ENCODE results near the gene ST8SIA1. TPM values are rescaled to one million over a fixed set of nuclear protein-coding genes. Genes with fewer than 3 reads are reported as not detected.

ST8SIA1 gene
- total RNA-seq, 1 donor from 2014 or later, result 3.6 TPM

DNA sequence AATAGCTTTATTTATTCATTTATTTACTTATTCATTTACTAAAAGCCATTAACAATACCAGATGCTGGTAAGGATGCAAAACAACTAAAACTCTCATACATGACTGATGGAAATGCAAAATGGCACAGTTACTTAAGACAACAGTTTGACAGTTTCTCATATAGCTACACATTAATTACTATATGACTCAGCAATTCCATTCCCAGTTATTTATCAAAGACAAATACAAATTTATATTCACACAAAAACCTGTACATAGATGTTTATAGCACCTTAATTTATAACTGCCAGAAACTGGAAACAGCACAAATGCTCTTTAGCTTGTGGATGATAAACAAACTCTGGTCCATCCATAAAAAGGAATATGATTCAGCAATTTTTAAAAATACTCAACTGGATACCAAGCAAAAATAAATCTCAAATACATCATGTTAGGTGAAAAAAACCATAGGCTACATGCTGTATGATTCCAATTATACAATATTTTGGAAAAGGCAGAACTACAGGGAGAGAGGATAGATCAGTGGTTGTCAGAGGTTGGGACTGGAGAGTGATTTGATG is 37.9 kb upstream of the ST8SIA1 start:
- Mint-ChIP-seq H3K4me3 (ENCODE audit: unreplicated experiment) (no peak overlapping the region), H3K9me3 (ENCODE audit: unreplicated experiment) (peaks cover 17% of the 10 kb centered on the region), H3K36me3 (ENCODE audit: unreplicated experiment) (no peaks in the 10 kb centered on the region), H3K4me1 (ENCODE audit: unreplicated experiment) (peaks cover 4% of the 10 kb centered on the region), H3K27ac (ENCODE audit: unreplicated experiment) (no peak overlapping the region), H3K27me3 (ENCODE audit: unreplicated experiment) (peaks cover 47% of the 10 kb centered on the region)
- TF ChIP-seq, protein P1, sequence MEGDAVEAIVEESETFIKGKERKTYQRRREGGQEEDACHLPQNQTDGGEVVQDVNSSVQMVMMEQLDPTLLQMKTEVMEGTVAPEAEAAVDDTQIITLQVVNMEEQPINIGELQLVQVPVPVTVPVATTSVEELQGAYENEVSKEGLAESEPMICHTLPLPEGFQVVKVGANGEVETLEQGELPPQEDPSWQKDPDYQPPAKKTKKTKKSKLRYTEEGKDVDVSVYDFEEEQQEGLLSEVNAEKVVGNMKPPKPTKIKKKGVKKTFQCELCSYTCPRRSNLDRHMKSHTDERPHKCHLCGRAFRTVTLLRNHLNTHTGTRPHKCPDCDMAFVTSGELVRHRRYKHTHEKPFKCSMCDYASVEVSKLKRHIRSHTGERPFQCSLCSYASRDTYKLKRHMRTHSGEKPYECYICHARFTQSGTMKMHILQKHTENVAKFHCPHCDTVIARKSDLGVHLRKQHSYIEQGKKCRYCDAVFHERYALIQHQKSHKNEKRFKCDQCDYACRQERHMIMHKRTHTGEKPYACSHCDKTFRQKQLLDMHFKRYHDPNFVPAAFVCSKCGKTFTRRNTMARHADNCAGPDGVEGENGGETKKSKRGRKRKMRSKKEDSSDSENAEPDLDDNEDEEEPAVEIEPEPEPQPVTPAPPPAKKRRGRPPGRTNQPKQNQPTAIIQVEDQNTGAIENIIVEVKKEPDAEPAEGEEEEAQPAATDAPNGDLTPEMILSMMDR (IDR thresholded peaks at IDR 0.05), result no peak
- DNase-seq (ENCODE audit: extremely low spot score, unreplicated experiment), result no peak

DNA sequence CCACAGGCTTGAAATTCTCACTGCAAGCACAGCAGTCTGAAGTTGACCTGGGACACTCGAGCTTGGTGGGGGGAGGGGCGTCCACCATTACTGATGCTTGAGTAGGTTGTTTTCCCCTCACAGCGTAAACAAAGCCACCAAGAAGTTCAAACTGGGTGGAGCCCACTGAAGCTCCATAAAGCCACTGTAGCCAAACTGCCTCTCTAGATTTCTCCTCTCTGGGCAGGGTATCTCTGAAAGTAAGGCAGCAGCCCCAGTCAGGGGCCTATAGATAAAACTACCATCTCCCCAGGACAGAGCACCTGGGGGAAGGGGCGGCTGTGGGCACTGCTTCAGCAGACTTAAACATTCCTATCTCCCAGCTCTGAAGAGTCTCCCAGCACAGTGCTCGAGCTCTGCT is 31.7 kb upstream of the ST8SIA1 start:
- H3K27me3 Mint-ChIP-seq (ENCODE audit: unreplicated experiment), result peaks cover 28% of the 10 kb centered on the region
- TF ChIP-seq, protein P1 (IDR thresholded peaks at IDR 0.05), result no peak
- H3K9me3 Mint-ChIP-seq (ENCODE audit: unreplicated experiment), result peaks cover 24% of the 10 kb centered on the region
- H3K27ac Mint-ChIP-seq (ENCODE audit: unreplicated experiment), result no peak overlapping the region
- H3K36me3 Mint-ChIP-seq (ENCODE audit: unreplicated experiment), result no peaks in the 10 kb centered on the region
- no peaks in the 10 kb centered on the region for H3K4me1 Mint-ChIP-seq (ENCODE audit: unreplicated experiment)
- DNase-seq (ENCODE audit: extremely low spot score, unreplicated experiment), result no peak
- no peak overlapping the region for H3K4me3 Mint-ChIP-seq (ENCODE audit: unreplicated experiment)

- TF ChIP-seq, protein P1 (IDR thresholded peaks at IDR 0.05), result no peak
- Mint-ChIP-seq H3K27ac (ENCODE audit: unreplicated experiment) (no peak overlapping the region), H3K4me3 (ENCODE audit: unreplicated experiment) (no peak overlapping the region), H3K36me3 (ENCODE audit: unreplicated experiment) (no peaks in the 10 kb centered on the region), H3K4me1 (ENCODE audit: unreplicated experiment) (no peaks in the 10 kb centered on the region), H3K27me3 (ENCODE audit: unreplicated experiment) (peaks cover 34% of the 10 kb centered on the region), H3K9me3 (ENCODE audit: unreplicated experiment) (peaks cover 2% of the 10 kb centered on the region)
- DNase-seq (ENCODE audit: extremely low spot score, unreplicated experiment), result no peak
Measured at GRCh38 chr12:22361785-22362184, 27.3 kb upstream of the ST8SIA1 start.

DNA sequence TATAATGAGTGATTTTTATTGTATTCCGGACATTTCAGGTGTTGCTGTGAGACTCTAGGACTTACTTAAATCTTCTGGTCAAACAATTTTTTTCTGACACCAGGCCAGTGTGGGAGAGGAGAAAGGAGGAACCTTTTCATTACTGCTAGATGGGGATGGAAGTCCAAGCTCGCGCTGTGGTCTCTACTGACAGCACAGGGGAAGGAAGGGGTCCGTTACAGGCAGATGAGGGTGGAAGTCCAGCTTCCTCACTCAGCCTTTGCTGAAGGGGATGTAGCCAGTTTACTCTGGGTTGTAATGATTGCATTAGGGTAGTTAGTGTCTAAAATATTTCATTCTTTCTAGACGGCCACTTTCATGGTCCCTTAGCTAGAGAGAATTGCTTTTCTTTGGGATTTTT is 26.3 kb upstream of the ST8SIA1 start:
- Mint-ChIP-seq H3K4me1 (ENCODE audit: unreplicated experiment) (no peaks in the 10 kb centered on the region), H3K27me3 (ENCODE audit: unreplicated experiment) (peaks cover 41% of the 10 kb centered on the region), H3K9me3 (ENCODE audit: unreplicated experiment) (no peaks in the 10 kb centered on the region), H3K36me3 (ENCODE audit: unreplicated experiment) (no peaks in the 10 kb centered on the region), H3K27ac (ENCODE audit: unreplicated experiment) (no peak overlapping the region), H3K4me3 (ENCODE audit: unreplicated experiment) (no peak overlapping the region)
- TF ChIP-seq, protein P1 (IDR thresholded peaks at IDR 0.05), result no peak
- DNase-seq (ENCODE audit: extremely low spot score, unreplicated experiment), result no peak

DNA sequence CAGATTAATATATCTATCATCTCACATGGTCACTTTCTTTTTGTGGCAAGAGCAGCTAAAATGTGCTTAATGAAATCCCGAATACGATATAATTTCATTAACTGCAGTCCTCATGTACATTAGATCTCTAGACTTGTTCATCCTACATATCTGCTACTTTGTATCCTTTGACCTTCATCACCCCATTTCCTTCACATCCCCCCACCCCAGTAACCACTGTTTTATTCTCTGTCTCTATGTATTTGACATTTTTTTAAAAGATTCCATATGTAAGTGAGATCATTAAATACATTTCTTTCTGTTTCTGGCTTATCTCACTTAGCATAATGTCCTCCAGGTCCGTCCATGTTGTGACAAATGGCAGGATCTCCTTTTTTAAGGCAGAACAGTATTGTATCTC is 23.0 kb upstream of the ST8SIA1 start:
- Mint-ChIP-seq H3K9me3 (ENCODE audit: unreplicated experiment) (no peaks in the 10 kb centered on the region), H3K27me3 (ENCODE audit: unreplicated experiment) (peaks cover 46% of the 10 kb centered on the region), H3K27ac (ENCODE audit: unreplicated experiment) (no peak overlapping the region), H3K4me3 (ENCODE audit: unreplicated experiment) (no peak overlapping the region), H3K36me3 (ENCODE audit: unreplicated experiment) (no peaks in the 10 kb centered on the region), H3K4me1 (ENCODE audit: unreplicated experiment) (no peaks in the 10 kb centered on the region)
- no peak for DNase-seq (ENCODE audit: extremely low spot score, unreplicated experiment)
- TF ChIP-seq, protein P1 (IDR thresholded peaks at IDR 0.05), result no peak

All from osteocyte (in vitro differentiated cells).